B cell (primary cell): ENCODE data around the gene IYD. TPM values are rescaled to one million over a fixed set of nuclear protein-coding genes. Genes with fewer than 3 reads are reported as not detected.

Source experiments
- ATAC-seq: fragments of 200-7000 bp; cut with Tn5 transposase; one replicate; pipeline ENCODE4 v1.10.0; 2021; ENCODE audit warnings: low read depth, mild to moderate bottlenecking, moderate number of reproducible peaks, moderate library complexity
- CTCF ChIA-PET: fragments of 350-600 bp; sonication (Branson Sonifier 250); formaldehyde crosslinking; loops from one replicate; lab custom pipeline; 2021; ENCODE audit warnings: antibody characterized with exemption, inconsistent platforms; lab: Charles Lee
- POLR2A ChIA-PET: fragments of 350-600 bp; sonication (Branson Sonifier 250); formaldehyde crosslinking; loops from one replicate; lab custom pipeline; 2021; ENCODE audit warnings: antibody characterized with exemption; lab: Charles Lee
- DNase-seq: peaks from one replicate; pipeline ENCODE4 v3.0.0; 2013
- H2AFZ ChIP-seq: 2 replicates; pipeline ENCODE4 v1.6.1; 2012; ENCODE audit warnings: mild to moderate bottlenecking, low read depth, low read length; ENCODE audit not compliant: insufficient read depth, poor library complexity, severe bottlenecking
- H3K27ac ChIP-seq, 2 donors: 1 replicate in 1 of 2; 2 replicates in 1 of 2; pipeline ENCODE4 v1.5.1; 2012 to 2013; ENCODE audit warnings: low read length in 2 of 2, mild to moderate bottlenecking in 2 of 2, moderate library complexity in 1 of 2
- H3K27me3 ChIP-seq, 4 experiments: fragments of 200-600 bp in 1 of 4; sonication (generic) in 1 of 4; replicated peaks in 1 of 4; 1 replicate in 2 of 4; 2 replicates in 2 of 4; pipeline versions ENCODE4 v1.6.1 to v1.7.0; 2013 to 2016; ENCODE audit warnings: low read length in 3 of 4, mild to moderate bottlenecking in 2 of 4, mixed read lengths in 1 of 4, moderate library complexity in 1 of 4; ENCODE audit not compliant: insufficient read depth in 4 of 4, control insufficient read depth in 3 of 4; ENCODE audit errors: control extremely low read depth in 1 of 4
- H3K36me3 ChIP-seq, 2 experiments: replicated peaks in 1 of 2; 1 replicate in 1 of 2; 2 replicates in 1 of 2; pipeline versions ENCODE4 v1.6.1 to v1.7.1; 2013; ENCODE audit warnings: low read length in 1 of 2; ENCODE audit not compliant: insufficient read depth in 2 of 2, control insufficient read depth in 1 of 2; ENCODE audit errors: control extremely low read depth in 1 of 2, extremely low read depth in 1 of 2
- H3K4me1 ChIP-seq, 2 donors: fragments of 200-600 bp in 1 of 2; sonication (generic) in 1 of 2; 1 replicate in 1 of 2; 2 replicates in 1 of 2; pipeline versions ENCODE4 v1.5.1 to v1.6.1; 2013 to 2017; ENCODE audit warnings: low read length in 2 of 2; ENCODE audit not compliant: control insufficient read depth in 2 of 2, insufficient read depth in 2 of 2
- H3K4me2 ChIP-seq: replicated peaks from 2 replicates; pipeline ENCODE3; 2012; ENCODE audit warnings: mild to moderate bottlenecking, low read depth, low read length; ENCODE audit not compliant: poor library complexity, severe bottlenecking
- H3K4me3 ChIP-seq, 5 experiments: fragments of 200-600 bp in 1 of 5; sonication (generic) in 1 of 5; 1 replicate in 3 of 5; 2 replicates in 2 of 5; pipeline versions ENCODE4 v1.5.1 to v1.7.0; 2011 to 2016; ENCODE audit warnings: low read length in 4 of 5, mild to moderate bottlenecking in 4 of 5, low read depth in 2 of 5, control low read depth in 1 of 5, moderate library complexity in 1 of 5; ENCODE audit not compliant: insufficient read depth in 1 of 5; ENCODE audit errors: control extremely low read depth in 1 of 5, extremely low read depth in 1 of 5
- H3K79me2 ChIP-seq: fragments of 200-600 bp; sonication (generic); one replicate; pipeline ENCODE4 v1.6.0; 2016; ENCODE audit warnings: low read length; ENCODE audit not compliant: control insufficient read depth, insufficient read depth
- H3K9ac ChIP-seq: fragments of 200-600 bp; sonication (generic); 2 replicates; pipeline ENCODE4 v1.6.1; 2017; ENCODE audit warnings: mild to moderate bottlenecking, low read length, moderate library complexity
- H3K9me3 ChIP-seq, 3 donors: one replicate each; pipeline versions ENCODE4 v1.6.1 to v1.7.1; 2013; ENCODE audit warnings: low read length in 2 of 3; ENCODE audit not compliant: control insufficient read depth in 2 of 3, insufficient read depth in 1 of 3; ENCODE audit errors: control extremely low read depth in 1 of 3
- H4K20me1 ChIP-seq: 2 replicates; pipeline ENCODE4 v1.6.0; 2012; ENCODE audit warnings: mild to moderate bottlenecking, low read length; ENCODE audit not compliant: insufficient read depth, control insufficient read depth, poor library complexity, severe bottlenecking
- H3K27ac Mint-ChIP-seq: one replicate; pipeline ENCODE4 v1.8.0; 2021; ENCODE audit warnings: mixed read lengths
- H3K27me3 Mint-ChIP-seq: one replicate; pipeline ENCODE4 v1.8.0; 2021; ENCODE audit warnings: mixed read lengths
- H3K4me1 Mint-ChIP-seq: one replicate; pipeline ENCODE4 v1.8.0; 2021; ENCODE audit warnings: mixed read lengths
- H3K4me3 Mint-ChIP-seq: one replicate; pipeline ENCODE4 v1.8.0; 2021; ENCODE audit warnings: mixed read lengths
- H3K9me3 Mint-ChIP-seq: one replicate; pipeline ENCODE4 v1.8.0; 2022; ENCODE audit warnings: mixed read lengths; ENCODE audit not compliant: insufficient read depth
- CTCF ChIP-seq: fragments of 200-600 bp; IDR thresholded peaks from one replicate; pipeline ENCODE4 v1.8.0; 2022; ENCODE audit warnings: antibody characterized with exemption, mild to moderate bottlenecking
- EZH2 ChIP-seq: IDR thresholded peaks from 2 replicates; pipeline ENCODE4 v1.6.1; 2012; ENCODE audit warnings: borderline replicate concordance, low read depth, mild to moderate bottlenecking, moderate library complexity, low read length; ENCODE audit not compliant: insufficient read depth, poor library complexity, severe bottlenecking
- WGBS: methylation state at CpG from one replicate; pipeline ENCODE4 v1.1.5; 2013; ENCODE audit warnings: missing lambda C conversion rate; ENCODE audit not compliant: insufficient coverage; 5-methylcytosine and 5-hydroxymethylcytosine counted together
- intact Hi-C: fragments of 100-400 bp; cut with micrococcal nuclease; formaldehyde crosslinking; loops from one replicate; pipeline ENCODE4 v1.10.0; 2022
- polyA minus RNA-seq: library from RNA; depleted of rRNA, polyadenylated mRNA; stranded (reverse); fragments of >200 nt; gene quantifications from 2 replicates; pipeline ENCODE4 v1.2.3, GENCODE V29; 2012
- polyA plus RNA-seq: library from polyadenylated mRNA; depleted of rRNA; stranded (reverse); fragments of >200 nt; gene quantifications from 2 replicates; pipeline ENCODE4 v1.2.3, GENCODE V29; 2012
- total RNA-seq, 2 donors: library from RNA; stranded (reverse); fragments of 120-200 nt in 1 of 2; gene quantifications; 1 replicate in 1 of 2; 2 replicates in 1 of 2; pipeline versions ENCODE4 v1.2.3 to v1.2.4, GENCODE V29; 2013 to 2022

The IYD gene
- total RNA-seq, result not detected in 2 replicates
- total RNA-seq (2013), result not detected
- polyA plus RNA-seq, result not detected in 2 replicates
- polyA minus RNA-seq, result not detected in 2 replicates

DNA sequence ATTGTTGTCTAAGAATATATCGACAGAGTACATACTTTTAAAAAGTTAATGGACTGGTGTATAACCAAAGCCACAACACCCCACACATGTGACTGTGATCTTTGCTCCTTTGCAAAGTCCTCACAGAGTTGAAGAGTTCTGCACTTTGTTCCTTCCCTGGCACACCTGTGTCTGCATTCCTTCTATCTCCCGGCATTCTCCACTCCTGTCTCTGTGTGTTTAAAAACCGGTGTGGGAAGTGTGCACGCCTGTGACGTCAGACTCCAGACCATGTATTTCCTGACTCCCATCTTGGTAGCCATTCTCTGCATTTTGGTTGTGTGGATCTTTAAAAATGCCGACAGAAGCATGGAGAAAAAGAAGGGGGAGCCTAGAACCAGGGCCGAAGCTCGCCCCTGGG lies at the start of gene IYD:
TSS of gene IYD (plus strand) at position 251 of the 400 bp plus-strand sequence. CDS start at position 271, 20 bp downstream.
- peaks cover 0 to 14% (median 2%) of the 10 kb centered on the region in 4 experiments for H3K27me3 ChIP-seq
- no peak within 1 kb of the TSS for H3K4me2 ChIP-seq
- 92% methylated on average over 7 of the region's 8 CpGs for WGBS
- no peaks in the 10 kb centered on the region for H3K79me2 ChIP-seq
- H3K4me3 Mint-ChIP-seq, result no peak within 1 kb of the TSS
- CTCF ChIA-PET, result interaction anchor here (0.6 kb wide), 1 partner anchor 26 kb away, joined by 3 read pairs; no protein-coding TSS in a partner anchor
- H3K4me3 ChIP-seq, result no peak within 1 kb of the TSS
- H3K9ac ChIP-seq, result no peak within 1 kb of the TSS
- POLR2A ChIA-PET, result no interaction called here
- no peak within 1 kb of the TSS for H3K27ac ChIP-seq
- no peaks in the 10 kb centered on the region for H3K9me3 Mint-ChIP-seq
- H3K4me1 ChIP-seq, result no peaks in the 10 kb centered on the region
- H2AFZ ChIP-seq, result no peak within 1 kb of the TSS
- DNase-seq, result no peak
- intact Hi-C loops, result no loop called here
- no peaks in the 10 kb centered on the region for H3K36me3 ChIP-seq
- H3K4me1 Mint-ChIP-seq, result no peaks in the 10 kb centered on the region
- TF ChIP-seq EZH2 (no peak), CTCF (no peak)
- peaks cover 13% of the 10 kb centered on the region for H3K27me3 Mint-ChIP-seq
- no peaks in the 10 kb centered on the region for H3K9me3 ChIP-seq
- H4K20me1 ChIP-seq, result no peaks in the 10 kb centered on the region
- ATAC-seq, result no peak
- no peak within 1 kb of the TSS for H3K27ac Mint-ChIP-seq

GRCh38 chr6:150319924-150320323 lies 48.9 kb upstream of the IYD start:
- ATAC-seq, result no peak
- no peaks in the 10 kb centered on the region for H3K79me2 ChIP-seq
- TF ChIP-seq CTCF (no peak), EZH2 (no peak)
- no peak overlapping the region for H3K4me2 ChIP-seq
- peaks cover 0 to 5% (median 0%) of the 10 kb centered on the region in 3 donors for H3K9me3 ChIP-seq
- ChIA-PET CTCF (interaction anchor here (1.2 kb wide), 1 partner anchor 239 kb away, joined by 3 read pairs; no protein-coding TSS in a partner anchor), POLR2A (no interaction called here)
- no peak overlapping the region for H3K4me3 ChIP-seq
- H4K20me1 ChIP-seq, result no peaks in the 10 kb centered on the region
- H3K4me1 ChIP-seq, result no peaks in the 10 kb centered on the region
- no peaks in the 10 kb centered on the region for H3K9me3 Mint-ChIP-seq
- no peak overlapping the region for H3K27ac ChIP-seq
- peaks cover 0 to 15% (median 2%) of the 10 kb centered on the region in 4 experiments for H3K27me3 ChIP-seq
- no peaks in the 10 kb centered on the region for H3K4me1 Mint-ChIP-seq
- 87% methylated on average over 3 of the region's 4 CpGs for WGBS
- H3K36me3 ChIP-seq, result no peaks in the 10 kb centered on the region
- H3K9ac ChIP-seq, result no peak overlapping the region
- no peak for DNase-seq
- no peak overlapping the region for H2AFZ ChIP-seq
- no peak overlapping the region for H3K4me3 Mint-ChIP-seq
- no peak overlapping the region for H3K27ac Mint-ChIP-seq
- H3K27me3 Mint-ChIP-seq, result peaks cover 24% of the 10 kb centered on the region
- intact Hi-C loops, result no loop called here
